Erythroblast (primary cell): ENCODE results near the gene ZFHX3.

Experiments
- GATA1 ChIP-seq: IDR thresholded peaks from 2 replicates; pipeline ENCODE4 v1.6.1; 2011; ENCODE audit warnings: low read depth, mild to moderate bottlenecking, control low read depth, low read length, moderate library complexity
- POLR2A ChIP-seq: IDR thresholded peaks from 2 replicates; pipeline ENCODE4 v1.6.1; 2011; ENCODE audit warnings: mild to moderate bottlenecking, low read length

GRCh38 chr16:72932677-72933335 lies 115.1 kb downstream of the ZFHX3 start:
- no peak for TF ChIP-seq POLR2A
- TF ChIP-seq GATA1: no peak
